ENCODE data around the gene ADIRF. TPM values are rescaled to one million over a fixed set of nuclear protein-coding genes. Genes with fewer than 3 reads are reported as not detected.

The ADIRF gene
- polyA plus RNA-seq, 1 donor from 2014 or later = not detected

GRCh38 chr10:86967481-86967941 lies 771 bp upstream of the ADIRF start:
- no peaks in the 10 kb centered on the region for H3F3A ChIP-seq (ENCODE audit: insufficient read depth, low read length, poor library complexity, severe bottlenecking)
- no peaks in the 10 kb centered on the region for H3K79me2 ChIP-seq (replicated peaks; ENCODE audit: insufficient read depth, low read length)
- no peak overlapping the region for H3K4me2 ChIP-seq (ENCODE audit: low read length)
- no peak overlapping the region for H3K9ac ChIP-seq (ENCODE audit: low read length)
- no peak overlapping the region for H3K4me3 ChIP-seq (ENCODE audit: low read length)
- H4K20me1 ChIP-seq (ENCODE audit: insufficient read depth) = no peaks in the 10 kb centered on the region
- H3K27ac ChIP-seq (ENCODE audit: low read length) = no peak overlapping the region
- no peaks in the 10 kb centered on the region for H3K9me2 ChIP-seq (ENCODE audit: insufficient read depth, low read length)
- no peak for TF ChIP-seq POLR2AphosphoS5 (IDR thresholded peaks at IDR 0.05)
- TF ChIP-seq CTCF (IDR thresholded peaks at IDR 0.05; ENCODE audit: poor library complexity, severe bottlenecking) = no peak
- TF ChIP-seq SMC3 (conservative IDR thresholded peaks at IDR 0.05; ENCODE audit: poor library complexity) = no peak
- no peak for TF ChIP-seq EZH2 (IDR thresholded peaks at IDR 0.05; ENCODE audit: borderline replicate concordance, insufficient read depth, low read length, poor library complexity, severe bottlenecking)
- no peak for TF ChIP-seq RAD21 (conservative IDR thresholded peaks at IDR 0.05)
- TF ChIP-seq TAF1 (IDR thresholded peaks at IDR 0.05; ENCODE audit: low read depth) = no peak
- TF ChIP-seq MXI1 (conservative IDR thresholded peaks at IDR 0.05; ENCODE audit: poor library complexity, severe bottlenecking) = no peak
- TF ChIP-seq EP300 (conservative IDR thresholded peaks at IDR 0.05; ENCODE audit: poor library complexity, severe bottlenecking) = no peak
- no peak for TF ChIP-seq REST (IDR thresholded peaks at IDR 0.05; ENCODE audit: borderline replicate concordance)
- H3K27me3 ChIP-seq (ENCODE audit: insufficient read depth, low read depth, low read length) = peaks cover 17% of the 10 kb centered on the region
- H3K36me3 ChIP-seq (ENCODE audit: insufficient read depth, low read length) = no peaks in the 10 kb centered on the region
- no peaks in the 10 kb centered on the region for H3K9me3 ChIP-seq (ENCODE audit: low read length)
- H2AFZ ChIP-seq (ENCODE audit: low read depth, low read length) = no peak overlapping the region

GRCh38 chr10:86968994-86969355 lies 693 bp downstream of the ADIRF start:
- no peak overlapping the region for H3K4me2 ChIP-seq (ENCODE audit: low read length)
- H3K9ac ChIP-seq (ENCODE audit: low read length) = no peak overlapping the region
- no peaks in the 10 kb centered on the region for H3F3A ChIP-seq (ENCODE audit: insufficient read depth, low read length, poor library complexity, severe bottlenecking)
- no peak overlapping the region for H2AFZ ChIP-seq (ENCODE audit: low read depth, low read length)
- H3K27me3 ChIP-seq (ENCODE audit: insufficient read depth, low read depth, low read length) = peaks cover 17% of the 10 kb centered on the region
- no peaks in the 10 kb centered on the region for H3K36me3 ChIP-seq (ENCODE audit: insufficient read depth, low read length)
- no peaks in the 10 kb centered on the region for H4K20me1 ChIP-seq (ENCODE audit: insufficient read depth)
- H3K9me2 ChIP-seq (ENCODE audit: insufficient read depth, low read length) = no peaks in the 10 kb centered on the region
- no peak for TF ChIP-seq MXI1 (conservative IDR thresholded peaks at IDR 0.05; ENCODE audit: poor library complexity, severe bottlenecking)
- TF ChIP-seq TAF1 (IDR thresholded peaks at IDR 0.05; ENCODE audit: low read depth) = no peak
- no peak for TF ChIP-seq CTCF (IDR thresholded peaks at IDR 0.05; ENCODE audit: poor library complexity, severe bottlenecking)
- no peak for TF ChIP-seq EP300 (conservative IDR thresholded peaks at IDR 0.05; ENCODE audit: poor library complexity, severe bottlenecking)
- no peak for TF ChIP-seq REST (IDR thresholded peaks at IDR 0.05; ENCODE audit: borderline replicate concordance)
- no peak for TF ChIP-seq POLR2AphosphoS5 (IDR thresholded peaks at IDR 0.05)
- no peak for TF ChIP-seq RAD21 (conservative IDR thresholded peaks at IDR 0.05)
- TF ChIP-seq SMC3 (conservative IDR thresholded peaks at IDR 0.05; ENCODE audit: poor library complexity) = no peak
- TF ChIP-seq EZH2 (IDR thresholded peaks at IDR 0.05; ENCODE audit: borderline replicate concordance, insufficient read depth, low read length, poor library complexity, severe bottlenecking) = no peak
- H3K79me2 ChIP-seq (replicated peaks; ENCODE audit: insufficient read depth, low read length) = no peaks in the 10 kb centered on the region
- no peak overlapping the region for H3K4me3 ChIP-seq (ENCODE audit: low read length)
- no peaks in the 10 kb centered on the region for H3K9me3 ChIP-seq (ENCODE audit: low read length)
- H3K27ac ChIP-seq (ENCODE audit: low read length) = no peak overlapping the region
